ENCODE measurements around the gene ARID1A. TPM values are rescaled to one million over a fixed set of nuclear protein-coding genes. Genes with fewer than 3 reads are reported as not detected.

The ARID1A gene
- total and polyA plus RNA-seq, 2 donors (not counting 3 experiments of a cell fraction or from before 2014, with no cell fraction given) = 36.9 to 77.2 TPM

- Histone ChIP-seq H3K9me3 (replicated peaks; ENCODE audit: control insufficient read depth, insufficient read depth, low read length) (no peaks in the 10 kb centered on the region), H3K36me3 (ENCODE audit: control insufficient read depth in 2 of 2, extremely low read depth in 1 of 2, insufficient read depth in 2 of 2, low read length in 2 of 2) (no peaks in the 10 kb centered on the region), H3K27ac (ENCODE audit: insufficient read depth, low read depth, low read length) (peak overlapping the region; percentile 36), H3K4me1 (ENCODE audit: control insufficient read depth, extremely low read depth, insufficient read depth, low read length) (peaks cover 68% of the 10 kb centered on the region), H3K9me1 (replicated peaks; ENCODE audit: control insufficient read depth, extremely low read depth, insufficient read depth, low read length) (no peaks in the 10 kb centered on the region), H3K9ac (replicated peaks; ENCODE audit: extremely low read depth, insufficient read depth, low read length) (peak overlapping the region; percentile 88), H3K27me3 (ENCODE audit: control insufficient read depth in 2 of 2, insufficient read depth in 2 of 2, low read length in 2 of 2) (no peaks in the 10 kb centered on the region), H3K79me2 (ENCODE audit: control insufficient read depth, insufficient read depth, low read length) (peaks cover 70% of the 10 kb centered on the region), H2AFZ (ENCODE audit: low read depth, low read length) (no peak overlapping the region), H3K4me3 (replicated peaks in 1 of 3; ENCODE audit: insufficient read depth in 1 of 3, low read depth in 1 of 3, low read length in 3 of 3) (peak overlapping the region; percentile 56 to 83 (median 81)), H4K20me1 (replicated peaks; ENCODE audit: control insufficient read depth, extremely low read depth, insufficient read depth, low read length) (peaks cover 23% of the 10 kb centered on the region), H3K4me2 (ENCODE audit: insufficient read depth, low read length) (peak overlapping the region; percentile 66)
- TF ChIP-seq EZH2 (IDR thresholded peaks at IDR 0.05; ENCODE audit: borderline replicate concordance, low read depth, low read length, severe bottlenecking) (no peak), POLR2AphosphoS5 (IDR thresholded peaks at IDR 0.05; ENCODE audit: insufficient read depth, low read depth, low read length) (peak; percentile 47), FOS (IDR thresholded peaks at IDR 0.05; ENCODE audit: borderline replicate concordance, insufficient read depth, low read length) (peak; percentile 4), CTCF (IDR thresholded peaks at IDR 0.05; ENCODE audit: extremely low read depth in 1 of 2, insufficient read depth in 1 of 2, low read depth in 1 of 2, low read length in 2 of 2) (no peak), GATA2 (IDR thresholded peaks at IDR 0.05; ENCODE audit: insufficient read depth, insufficient read length, low read depth, low read length) (peak; percentile 11), JUN (IDR thresholded peaks at IDR 0.05; ENCODE audit: borderline replicate concordance, insufficient read depth, insufficient read length, low read depth) (peak; percentile 70), POLR2A (IDR thresholded peaks at IDR 0.05; ENCODE audit: low read depth, low read length) (peak; percentile 44), MYC (IDR thresholded peaks at IDR 0.05; ENCODE audit: low read depth, low read length) (no peak)
- POLR2A ChIA-PET = interaction anchor here (1.0 to 2.9 kb wide), 3 partner anchors 8 to 47 kb away, joined by 3 to 17 read pairs (median 4); no protein-coding TSS in a partner anchor
- FAIRE-seq = peak; percentile 95
- intact Hi-C loops (cut with micrococcal nuclease) (loop anchor here (1.0 to 10.0 kb wide), 5 partner anchors 25 to 1857 kb away; partner anchors contain the start of gene TRNAU1AP), dilution Hi-C loops (cut with MboI; ENCODE audit: extremely low pct_ligation_motif_present, low sequenced_read_pairs) (no loop called here)
- TSS peak; percentile 46 for BruUV-seq (replicated peaks)
- peak; percentile 94 for DNase-seq (ENCODE audit: low read depth, low spot score)
- CTCF ChIA-PET = interaction anchor here (0.7 to 9.3 kb wide), 13 partner anchors 9 to 96 kb away, joined by 3 to 81 read pairs (median 3); partner anchors contain the start of gene PIGV
Observed at GRCh38 chr1:26697978-26698849, 2.4 kb downstream of the ARID1A start.
